DOHH2 (cell line): Measurements from ENCODE around the gene GRID1.

Source experiments
- CTCF ChIP-seq: fragments of 200-600 bp; sonication (generic); IDR thresholded peaks from one replicate; pipeline ENCODE4 v1.5.1; 2014; ENCODE audit warnings: antibody characterized with exemption, mild to moderate bottlenecking, low read depth, low read length; ENCODE audit not compliant: poor library complexity, severe bottlenecking
- EZH2phosphoT487 ChIP-seq: fragments of 200-600 bp; sonication (generic); IDR thresholded peaks from 2 replicates; pipeline ENCODE4 v1.6.1; 2017; ENCODE audit warnings: borderline replicate concordance, mild to moderate bottlenecking, antibody characterized with exemption, low read length, moderate library complexity, mixed read lengths

- TF ChIP-seq CTCF = no peak
- no peak for TF ChIP-seq EZH2phosphoT487
These were observed 684.0 kb downstream of the GRID1 start for GRCh38 chr10:85682621-85683020.
